ENCODE measurements around the gene ARHGAP22. TPM values are rescaled to one million over a fixed set of nuclear protein-coding genes. Genes with fewer than 3 reads are reported as not detected.
A peak's percentile ranks its signal among the peaks of the same experiment; 100 is the strongest.

ARHGAP22 gene
- total RNA-seq, 2 experiments from 2014 or later: not detected

- H3K4me3 Mint-ChIP-seq: no peak overlapping the region
- ChIA-PET CTCF (no interaction called here), POLR2A (no interaction called here)
- Histone ChIP-seq H3K36me3 (ENCODE audit: insufficient read depth, low read length) (no peaks in the 10 kb centered on the region), H3K9me3 (ENCODE audit: control insufficient read depth in 1 of 2, insufficient read depth in 1 of 2, low read length in 2 of 2) (peaks cover 0 to 5% of the 10 kb centered on the region in 2 experiments), H3K4me1 (ENCODE audit: insufficient read depth, low read length) (no peaks in the 10 kb centered on the region), H3K27ac (ENCODE audit: low read depth in 1 of 2, low read length in 2 of 2) (no peak overlapping the region), H3K27me3 (ENCODE audit: control insufficient read depth in 1 of 2, insufficient read depth in 2 of 2, low read length in 2 of 2) (no peaks in the 10 kb centered on the region), H3K4me3 (ENCODE audit: low read length) (no peak overlapping the region)
- no peaks in the 10 kb centered on the region for H3K9me3 Mint-ChIP-seq
- DNase-seq (peak in 1 of 14 experiments; percentile 28), ATAC-seq (ENCODE audit: poor library complexity) (no peak)
- H3K36me3 Mint-ChIP-seq (ENCODE audit: low read depth): no peaks in the 10 kb centered on the region
- no peaks in the 10 kb centered on the region for H3K4me1 Mint-ChIP-seq (ENCODE audit: low read depth)
- TF ChIP-seq CTCF (IDR thresholded peaks at IDR 0.05): no peak
- no peaks in the 10 kb centered on the region for H3K27me3 Mint-ChIP-seq
- intact Hi-C loops (cut with DNase I, micrococcal nuclease): no loop called here
- no peak overlapping the region for H3K27ac Mint-ChIP-seq
Measured at GRCh38 chr10:48470115-48470892, 134.6 kb downstream of the ARHGAP22 start.

- Histone ChIP-seq H3K4me1 (ENCODE audit: insufficient read depth, low read length) (no peaks in the 10 kb centered on the region), H3K27ac (ENCODE audit: low read depth in 1 of 2, low read length in 2 of 2) (no peak overlapping the region), H3K9me3 (ENCODE audit: control insufficient read depth in 1 of 2, insufficient read depth in 1 of 2, low read length in 2 of 2) (peaks cover 0 to 5% of the 10 kb centered on the region in 2 experiments), H3K27me3 (ENCODE audit: control insufficient read depth in 1 of 2, insufficient read depth in 2 of 2, low read length in 2 of 2) (no peaks in the 10 kb centered on the region), H3K36me3 (ENCODE audit: insufficient read depth, low read length) (no peaks in the 10 kb centered on the region), H3K4me3 (ENCODE audit: low read length) (no peak overlapping the region)
- no peaks in the 10 kb centered on the region for H3K9me3 Mint-ChIP-seq
- no peaks in the 10 kb centered on the region for H3K27me3 Mint-ChIP-seq
- ChIA-PET CTCF (no interaction called here), POLR2A (no interaction called here)
- H3K36me3 Mint-ChIP-seq (ENCODE audit: low read depth): no peaks in the 10 kb centered on the region
- no peak for TF ChIP-seq CTCF (IDR thresholded peaks at IDR 0.05)
- no peak for ATAC-seq (ENCODE audit: poor library complexity)
- intact Hi-C loops (cut with DNase I, micrococcal nuclease): no loop called here
- H3K4me3 Mint-ChIP-seq: no peak overlapping the region
- H3K27ac Mint-ChIP-seq: no peak overlapping the region
- H3K4me1 Mint-ChIP-seq (ENCODE audit: low read depth): no peaks in the 10 kb centered on the region
- no peak for DNase-seq
Measured at GRCh38 chr10:48469516-48470020, 135.3 kb downstream of the ARHGAP22 start.

GRCh38 chr10:48468866-48469511, 135.9 kb downstream of the ARHGAP22 start:
- Histone ChIP-seq H3K4me3 (ENCODE audit: low read length) (no peak overlapping the region), H3K4me1 (ENCODE audit: insufficient read depth, low read length) (no peaks in the 10 kb centered on the region), H3K27ac (ENCODE audit: low read depth in 1 of 2, low read length in 2 of 2) (no peak overlapping the region), H3K9me3 (ENCODE audit: control insufficient read depth in 1 of 2, insufficient read depth in 1 of 2, low read length in 2 of 2) (peaks cover 0 to 5% of the 10 kb centered on the region in 2 experiments), H3K36me3 (ENCODE audit: insufficient read depth, low read length) (no peaks in the 10 kb centered on the region), H3K27me3 (ENCODE audit: control insufficient read depth in 1 of 2, insufficient read depth in 2 of 2, low read length in 2 of 2) (no peaks in the 10 kb centered on the region)
- POLR2A ChIA-PET: no interaction called here
- CTCF ChIA-PET: no interaction called here
- H3K36me3 Mint-ChIP-seq (ENCODE audit: low read depth): no peaks in the 10 kb centered on the region
- DNase-seq (peak in 1 of 14 experiments; percentile 23), ATAC-seq (ENCODE audit: poor library complexity) (no peak)
- intact Hi-C loops (cut with DNase I, micrococcal nuclease): no loop called here
- TF ChIP-seq CTCF (IDR thresholded peaks at IDR 0.05): no peak
- H3K27me3 Mint-ChIP-seq: no peaks in the 10 kb centered on the region
- H3K4me3 Mint-ChIP-seq: no peak overlapping the region
- H3K4me1 Mint-ChIP-seq (ENCODE audit: low read depth): no peaks in the 10 kb centered on the region
- no peaks in the 10 kb centered on the region for H3K9me3 Mint-ChIP-seq
- no peak overlapping the region for H3K27ac Mint-ChIP-seq
